H9 (cell line): Measurements from ENCODE around the gene CHCHD6. TPM values are rescaled to one million over a fixed set of nuclear protein-coding genes. Genes with fewer than 3 reads are reported as not detected.

Experiments used
- DNase-seq: peaks from one replicate; pipeline ENCODE4 v3.0.0-alpha.2; 2017
- H2AFZ ChIP-seq: one replicate; pipeline ENCODE4 v1.6.1; 2013; ENCODE audit warnings: mild to moderate bottlenecking, low read length, control low read depth, moderate library complexity
- H2AK5ac ChIP-seq: 2 replicates; pipeline ENCODE4 v1.6.1; 2013; ENCODE audit warnings: low read length, control low read depth, mixed read lengths; ENCODE audit not compliant: insufficient read length
- H2BK120ac ChIP-seq: one replicate; pipeline ENCODE4 v1.6.1; 2013; ENCODE audit warnings: low read depth, mild to moderate bottlenecking, low read length, control low read depth, inconsistent platforms; ENCODE audit not compliant: poor library complexity, severe bottlenecking
- H2BK12ac ChIP-seq: 2 replicates; pipeline ENCODE4 v1.6.1; 2013; ENCODE audit warnings: low read length, control low read depth, mixed read lengths, low read depth; ENCODE audit not compliant: insufficient read length
- H2BK15ac ChIP-seq: 2 replicates; pipeline ENCODE4 v1.6.1; 2013; ENCODE audit warnings: low read depth, low read length, control low read depth
- H2BK20ac ChIP-seq: one replicate; pipeline ENCODE4 v1.6.1; 2013; ENCODE audit warnings: low read depth, mild to moderate bottlenecking, low read length, control low read depth, inconsistent platforms; ENCODE audit not compliant: poor library complexity, severe bottlenecking
- H2BK5ac ChIP-seq: 2 replicates; pipeline ENCODE4 v1.6.1; 2013; ENCODE audit warnings: low read length, control low read depth, mixed read lengths; ENCODE audit not compliant: insufficient read length
- H3K14ac ChIP-seq: 2 replicates; pipeline ENCODE4 v1.6.1; 2013; ENCODE audit warnings: low read length, control low read depth; ENCODE audit not compliant: insufficient read depth
- H3K18ac ChIP-seq: 2 replicates; pipeline ENCODE4 v1.6.1; 2013; ENCODE audit warnings: low read depth, mild to moderate bottlenecking, mixed read lengths, low read length, control low read depth; ENCODE audit not compliant: insufficient read length
- H3K23ac ChIP-seq: 2 replicates; pipeline ENCODE4 v1.6.1; 2013; ENCODE audit warnings: low read length, control low read depth, mixed read lengths, low read depth; ENCODE audit not compliant: insufficient read length
- H3K23me2 ChIP-seq: 2 replicates; pipeline ENCODE4 v1.6.1; 2013; ENCODE audit warnings: low read depth, mild to moderate bottlenecking, mixed read lengths, low read length, control low read depth; ENCODE audit not compliant: insufficient read length, poor library complexity, severe bottlenecking
- H3K27ac ChIP-seq: 2 replicates; pipeline ENCODE4 v1.5.1; 2013; ENCODE audit warnings: low read length, control low read depth, mixed read lengths, low read depth; ENCODE audit not compliant: insufficient read length
- H3K27me3 ChIP-seq: 2 replicates; pipeline ENCODE4 v1.6.1; 2013; ENCODE audit warnings: low read length, control low read depth, inconsistent platforms; ENCODE audit not compliant: insufficient read depth
- H3K4ac ChIP-seq: 2 replicates; pipeline ENCODE4 v1.6.1; 2013; ENCODE audit warnings: low read depth, mild to moderate bottlenecking, control low read depth, inconsistent platforms, low read length, moderate library complexity
- H3K4me1 ChIP-seq: 2 replicates; pipeline ENCODE4 v1.6.1; 2013; ENCODE audit warnings: low read length, control low read depth, inconsistent platforms; ENCODE audit not compliant: insufficient read depth
- H3K4me2 ChIP-seq: 2 replicates; pipeline ENCODE4 v1.6.1; 2013; ENCODE audit warnings: low read length, control low read depth, mixed read lengths; ENCODE audit not compliant: insufficient read length, insufficient read depth
- H3K56ac ChIP-seq: 2 replicates; pipeline ENCODE4 v1.6.1; 2013; ENCODE audit warnings: low read depth, mild to moderate bottlenecking, mixed read lengths, low read length, control low read depth; ENCODE audit not compliant: insufficient read length
- H3K79me1 ChIP-seq: 2 replicates; pipeline ENCODE4 v1.6.1; 2013; ENCODE audit warnings: low read depth, mild to moderate bottlenecking, moderate library complexity, low read length, control low read depth, inconsistent platforms; ENCODE audit not compliant: insufficient read depth, poor library complexity, severe bottlenecking
- H3K79me2 ChIP-seq: 2 replicates; pipeline ENCODE4 v1.6.1; 2013; ENCODE audit warnings: low read length, control low read depth, inconsistent platforms; ENCODE audit not compliant: insufficient read depth
- H3K9ac ChIP-seq: 2 replicates; pipeline ENCODE4 v1.6.1; 2013; ENCODE audit warnings: low read length, control low read depth, mixed read lengths; ENCODE audit not compliant: insufficient read length; ENCODE audit errors: extremely low read depth
- H3K9me3 ChIP-seq: one replicate; pipeline ENCODE4 v1.6.1; 2013; ENCODE audit warnings: low read depth, low read length, inconsistent platforms; ENCODE audit not compliant: control insufficient read depth
- H3T11ph ChIP-seq: one replicate; pipeline ENCODE4 v1.6.1; 2013; ENCODE audit warnings: mild to moderate bottlenecking, low read length, control low read depth, inconsistent platforms
- H4K20me1 ChIP-seq: one replicate; pipeline ENCODE4 v1.6.1; 2013; ENCODE audit not compliant: control insufficient read depth, insufficient read length, insufficient read depth
- H4K5ac ChIP-seq: 2 replicates; pipeline ENCODE4 v1.6.1; 2013; ENCODE audit warnings: low read depth, mild to moderate bottlenecking, mixed read lengths, low read length, control low read depth; ENCODE audit not compliant: insufficient read length
- H4K8ac ChIP-seq: replicated peaks from 2 replicates; pipeline ENCODE4 v1.6.1; 2013; ENCODE audit warnings: low read length, control low read depth, mixed read lengths, low read depth; ENCODE audit not compliant: insufficient read length
- H4K91ac ChIP-seq: 2 replicates; pipeline ENCODE4 v1.6.1; 2013; ENCODE audit warnings: low read depth, mild to moderate bottlenecking, moderate library complexity, mixed read lengths, low read length, control low read depth; ENCODE audit not compliant: insufficient read length
- H3K27ac Mint-ChIP-seq, 3 experiments: 2 replicates in 2 of 3; 3 replicates in 1 of 3; pipeline ENCODE4 v1.8.0; 2020 to 2021; ENCODE audit warnings: mixed read lengths in 3 of 3, mild to moderate bottlenecking in 1 of 3, moderate library complexity in 1 of 3
- H3K27me3 Mint-ChIP-seq: 2 replicates; pipeline ENCODE4 v1.8.0; 2021; ENCODE audit warnings: low read depth, mild to moderate bottlenecking, moderate library complexity, mixed read lengths
- H3K36me3 Mint-ChIP-seq, 3 experiments: 2 replicates in 2 of 3; 3 replicates in 1 of 3; pipeline ENCODE4 v1.8.0; 2020 to 2021; ENCODE audit warnings: low read depth in 3 of 3, mixed read lengths in 3 of 3; ENCODE audit not compliant: insufficient read depth in 1 of 3
- H3K4me1 Mint-ChIP-seq, 2 experiments: 2 replicates each; pipeline ENCODE4 v1.8.0; 2020; ENCODE audit warnings: mixed read lengths in 2 of 2
- H3K4me3 Mint-ChIP-seq, 2 experiments: 2 replicates in 1 of 2; 3 replicates in 1 of 2; pipeline ENCODE4 v1.8.0; 2020 to 2021; ENCODE audit warnings: mild to moderate bottlenecking in 2 of 2, mixed read lengths in 2 of 2, moderate library complexity in 1 of 2
- H3K9me3 Mint-ChIP-seq, 2 experiments: 2 replicates in 1 of 2; 3 replicates in 1 of 2; pipeline ENCODE4 v1.8.0; 2020; ENCODE audit warnings: mild to moderate bottlenecking in 2 of 2, mixed read lengths in 2 of 2, moderate library complexity in 1 of 2
- CTCF ChIP-seq: fragments of 200-600 bp; sonication (generic); conservative IDR thresholded peaks from 3 replicates; pipeline ENCODE4 v1.8.0; 2021; ENCODE audit warnings: antibody characterized with exemption, mild to moderate bottlenecking
- WGBS: extraction: QIAGEN DNeasy Blood & Tissue Kit; methylation state at CpG from one replicate; pipeline ENCODE4 v1.1.7; 2013; ENCODE audit warnings: missing lambda C conversion rate, low lambda C conversion rate, mixed read lengths; ENCODE audit not compliant: insufficient read length; ENCODE audit errors: extremely low coverage; 5-methylcytosine and 5-hydroxymethylcytosine counted together
- total RNA-seq: library from RNA; stranded (reverse); gene quantifications from 2 replicates; pipeline ENCODE4 v1.2.1, GENCODE V29; 2021

Gene CHCHD6
- total RNA-seq, 1 experiment from 2014 or later, result 34.2 TPM

GRCh38 chr3:126912027-126912422 is 208.0 kb downstream of the CHCHD6 start:
- H3K4me1 Mint-ChIP-seq, result peaks cover 4 to 7% of the 10 kb centered on the region in 2 experiments; a peak in 3 of 4 replicates
- H3K9ac ChIP-seq, result no peak overlapping the region
- WGBS, result no CpG with 5 or more reads among the region's 9 CpGs

More at GRCh38 chr3:126912027-126912422, 208.0 kb downstream of the CHCHD6 start:
- no peak overlapping the region for H3K23ac ChIP-seq
- H3K9me3 Mint-ChIP-seq, result no peaks in the 10 kb centered on the region
- no peak overlapping the region for H2BK5ac ChIP-seq
- H3K27me3 Mint-ChIP-seq, result no peaks in the 10 kb centered on the region
- no peak for DNase-seq
- H3K14ac ChIP-seq, result no peak overlapping the region
- 0 out of 2 replicates have a peak overlapping the region, but pooled peaks have one; percentile 38 for H2BK15ac ChIP-seq
- no peak overlapping the region for H2AK5ac ChIP-seq
- H3K27ac ChIP-seq, result no peak overlapping the region
- H2BK20ac ChIP-seq, result no peak overlapping the region
- no peak overlapping the region for H2BK120ac ChIP-seq
- no peak for TF ChIP-seq CTCF
- no peak overlapping the region for H3T11ph ChIP-seq
- H3K9me3 ChIP-seq, result no peaks in the 10 kb centered on the region
- no peaks in the 10 kb centered on the region for H3K27me3 ChIP-seq
- H3K23me2 ChIP-seq, result no peaks in the 10 kb centered on the region
- no peak overlapping the region for H2BK12ac ChIP-seq
- H3K27ac Mint-ChIP-seq, result peak overlapping the region in 1 of 3 experiments; percentile 70; a peak in 2 of 7 replicates
- H3K4me2 ChIP-seq, result no peak overlapping the region
- H3K4me1 ChIP-seq, result 0 out of 2 replicates have a peak, but pooled peaks cover 6% of the 10 kb centered on the region
- no peak overlapping the region for H3K56ac ChIP-seq
- H4K91ac ChIP-seq, result no peak overlapping the region
- peaks cover 0 to 3% (median 0%) of the 10 kb centered on the region in 3 experiments; a peak in 2 of 7 replicates for H3K36me3 Mint-ChIP-seq
- H2AFZ ChIP-seq, result no peak overlapping the region
- H3K4me3 Mint-ChIP-seq, result no peak overlapping the region
- no peaks in the 10 kb centered on the region for H3K79me1 ChIP-seq
- no peak overlapping the region for H3K4ac ChIP-seq
- no peaks in the 10 kb centered on the region for H3K79me2 ChIP-seq
- no peak overlapping the region for H4K5ac ChIP-seq
- H3K18ac ChIP-seq, result no peak overlapping the region
- H4K8ac ChIP-seq, result no peak overlapping the region
- no peaks in the 10 kb centered on the region for H4K20me1 ChIP-seq
